Measurements from ENCODE around the gene NAALADL2.

DNA sequence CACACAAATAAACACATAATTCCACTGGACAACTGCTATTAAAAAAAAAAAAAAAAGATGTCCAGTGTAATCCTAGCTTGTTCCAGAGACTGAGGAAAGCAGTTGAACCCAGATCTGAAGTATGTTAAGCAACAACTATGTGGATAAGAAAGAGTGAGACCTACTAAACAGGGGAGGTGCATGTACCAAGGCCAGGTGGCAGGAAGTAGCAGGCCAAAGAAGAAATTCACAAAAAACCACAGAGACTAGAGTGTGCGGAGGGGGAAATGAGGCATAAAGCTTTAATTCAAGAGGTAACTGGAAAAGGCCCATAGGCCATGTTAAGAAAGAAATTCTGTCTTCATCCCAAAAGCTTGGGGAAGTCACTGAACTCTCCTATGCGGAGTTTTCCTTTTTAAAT lies 490.0 kb downstream of the NAALADL2 start:
- TF ChIP-seq, protein P1, sequence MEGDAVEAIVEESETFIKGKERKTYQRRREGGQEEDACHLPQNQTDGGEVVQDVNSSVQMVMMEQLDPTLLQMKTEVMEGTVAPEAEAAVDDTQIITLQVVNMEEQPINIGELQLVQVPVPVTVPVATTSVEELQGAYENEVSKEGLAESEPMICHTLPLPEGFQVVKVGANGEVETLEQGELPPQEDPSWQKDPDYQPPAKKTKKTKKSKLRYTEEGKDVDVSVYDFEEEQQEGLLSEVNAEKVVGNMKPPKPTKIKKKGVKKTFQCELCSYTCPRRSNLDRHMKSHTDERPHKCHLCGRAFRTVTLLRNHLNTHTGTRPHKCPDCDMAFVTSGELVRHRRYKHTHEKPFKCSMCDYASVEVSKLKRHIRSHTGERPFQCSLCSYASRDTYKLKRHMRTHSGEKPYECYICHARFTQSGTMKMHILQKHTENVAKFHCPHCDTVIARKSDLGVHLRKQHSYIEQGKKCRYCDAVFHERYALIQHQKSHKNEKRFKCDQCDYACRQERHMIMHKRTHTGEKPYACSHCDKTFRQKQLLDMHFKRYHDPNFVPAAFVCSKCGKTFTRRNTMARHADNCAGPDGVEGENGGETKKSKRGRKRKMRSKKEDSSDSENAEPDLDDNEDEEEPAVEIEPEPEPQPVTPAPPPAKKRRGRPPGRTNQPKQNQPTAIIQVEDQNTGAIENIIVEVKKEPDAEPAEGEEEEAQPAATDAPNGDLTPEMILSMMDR (conservative IDR thresholded peaks at IDR 0.05; ENCODE audit: low read depth, low read length): no peak
- no peak for TF ChIP-seq EZH2 (IDR thresholded peaks at IDR 0.05; ENCODE audit: low read length, unreplicated experiment)
